ENCODE data around the gene USP14. TPM values are rescaled to one million over a fixed set of nuclear protein-coding genes. Genes with fewer than 3 reads are reported as not detected.
A peak's percentile ranks its signal among the peaks of the same experiment; 100 is the strongest.

Gene USP14
- total and polyA plus RNA-seq, 2 experiments from 2014 or later, result 82.4 to 83.5 TPM

DNA sequence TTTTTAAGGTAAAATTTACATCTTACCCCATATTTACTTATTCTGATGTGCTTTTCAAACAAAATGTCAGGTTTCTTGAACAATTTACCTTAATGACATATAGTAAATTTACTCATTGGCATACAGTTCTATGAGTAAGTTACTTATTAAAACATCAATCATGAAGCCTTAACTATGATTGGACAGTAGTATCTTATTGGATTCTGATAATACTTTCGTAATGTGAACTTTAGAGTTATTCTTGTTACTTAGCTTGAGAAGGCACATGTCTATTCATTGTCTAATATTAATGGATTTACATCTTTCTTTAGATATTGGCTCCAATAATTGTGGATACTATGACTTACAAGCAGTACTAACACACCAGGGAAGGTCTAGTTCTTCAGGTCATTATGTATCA is 51.7 kb downstream of the USP14 start:
- H3K4me3 Mint-ChIP-seq, result no peak overlapping the region
- peak overlapping the region; percentile 58; the same call in 1 of the 2 replicates for H3K4me2 ChIP-seq
- no peaks in the 10 kb centered on the region for H3K9me3 Mint-ChIP-seq
- H3K27me3 ChIP-seq (ENCODE audit: insufficient read depth), result no peaks in the 10 kb centered on the region
- peaks cover 64% of the 10 kb centered on the region for H3K36me3 Mint-ChIP-seq (ENCODE audit: low read depth)
- no peak overlapping the region for H3K27ac Mint-ChIP-seq
- H3K36me3 ChIP-seq (ENCODE audit: insufficient read depth), result peaks cover 36% of the 10 kb centered on the region
- no peaks in the 10 kb centered on the region for H3K9me2 ChIP-seq (ENCODE audit: insufficient read depth)
- H3K79me2 ChIP-seq (replicated peaks; ENCODE audit: insufficient read depth), result peaks cover 8% of the 10 kb centered on the region
- peaks cover 7% of the 10 kb centered on the region; the same call in 1 of the 2 replicates for H4K20me1 ChIP-seq (replicated peaks; ENCODE audit: insufficient read depth)
- peaks cover 17% of the 10 kb centered on the region for H3K4me1 ChIP-seq (ENCODE audit: insufficient read depth)
- H2AFZ ChIP-seq, result no peak overlapping the region
- ATAC-seq, result no peak
- no peak for DNase-seq (ENCODE audit: low spot score)
- H3K4me1 Mint-ChIP-seq, result peaks cover 26% of the 10 kb centered on the region; the same call in 2 of the 3 replicates
- H3F3A ChIP-seq (replicated peaks; ENCODE audit: low read depth), result no peaks in the 10 kb centered on the region
- H3K27me3 Mint-ChIP-seq (ENCODE audit: insufficient read depth, low read depth, poor library complexity), result no peaks in the 10 kb centered on the region
- no peak for TF ChIP-seq EZH2phosphoT487 (IDR thresholded peaks at IDR 0.05; ENCODE audit: unreplicated experiment)
- TF ChIP-seq, protein P1, sequence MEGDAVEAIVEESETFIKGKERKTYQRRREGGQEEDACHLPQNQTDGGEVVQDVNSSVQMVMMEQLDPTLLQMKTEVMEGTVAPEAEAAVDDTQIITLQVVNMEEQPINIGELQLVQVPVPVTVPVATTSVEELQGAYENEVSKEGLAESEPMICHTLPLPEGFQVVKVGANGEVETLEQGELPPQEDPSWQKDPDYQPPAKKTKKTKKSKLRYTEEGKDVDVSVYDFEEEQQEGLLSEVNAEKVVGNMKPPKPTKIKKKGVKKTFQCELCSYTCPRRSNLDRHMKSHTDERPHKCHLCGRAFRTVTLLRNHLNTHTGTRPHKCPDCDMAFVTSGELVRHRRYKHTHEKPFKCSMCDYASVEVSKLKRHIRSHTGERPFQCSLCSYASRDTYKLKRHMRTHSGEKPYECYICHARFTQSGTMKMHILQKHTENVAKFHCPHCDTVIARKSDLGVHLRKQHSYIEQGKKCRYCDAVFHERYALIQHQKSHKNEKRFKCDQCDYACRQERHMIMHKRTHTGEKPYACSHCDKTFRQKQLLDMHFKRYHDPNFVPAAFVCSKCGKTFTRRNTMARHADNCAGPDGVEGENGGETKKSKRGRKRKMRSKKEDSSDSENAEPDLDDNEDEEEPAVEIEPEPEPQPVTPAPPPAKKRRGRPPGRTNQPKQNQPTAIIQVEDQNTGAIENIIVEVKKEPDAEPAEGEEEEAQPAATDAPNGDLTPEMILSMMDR (conservative IDR thresholded peaks at IDR 0.05; ENCODE audit: low read depth in 2 of 2), result no peak
- TF ChIP-seq, protein P2, sequence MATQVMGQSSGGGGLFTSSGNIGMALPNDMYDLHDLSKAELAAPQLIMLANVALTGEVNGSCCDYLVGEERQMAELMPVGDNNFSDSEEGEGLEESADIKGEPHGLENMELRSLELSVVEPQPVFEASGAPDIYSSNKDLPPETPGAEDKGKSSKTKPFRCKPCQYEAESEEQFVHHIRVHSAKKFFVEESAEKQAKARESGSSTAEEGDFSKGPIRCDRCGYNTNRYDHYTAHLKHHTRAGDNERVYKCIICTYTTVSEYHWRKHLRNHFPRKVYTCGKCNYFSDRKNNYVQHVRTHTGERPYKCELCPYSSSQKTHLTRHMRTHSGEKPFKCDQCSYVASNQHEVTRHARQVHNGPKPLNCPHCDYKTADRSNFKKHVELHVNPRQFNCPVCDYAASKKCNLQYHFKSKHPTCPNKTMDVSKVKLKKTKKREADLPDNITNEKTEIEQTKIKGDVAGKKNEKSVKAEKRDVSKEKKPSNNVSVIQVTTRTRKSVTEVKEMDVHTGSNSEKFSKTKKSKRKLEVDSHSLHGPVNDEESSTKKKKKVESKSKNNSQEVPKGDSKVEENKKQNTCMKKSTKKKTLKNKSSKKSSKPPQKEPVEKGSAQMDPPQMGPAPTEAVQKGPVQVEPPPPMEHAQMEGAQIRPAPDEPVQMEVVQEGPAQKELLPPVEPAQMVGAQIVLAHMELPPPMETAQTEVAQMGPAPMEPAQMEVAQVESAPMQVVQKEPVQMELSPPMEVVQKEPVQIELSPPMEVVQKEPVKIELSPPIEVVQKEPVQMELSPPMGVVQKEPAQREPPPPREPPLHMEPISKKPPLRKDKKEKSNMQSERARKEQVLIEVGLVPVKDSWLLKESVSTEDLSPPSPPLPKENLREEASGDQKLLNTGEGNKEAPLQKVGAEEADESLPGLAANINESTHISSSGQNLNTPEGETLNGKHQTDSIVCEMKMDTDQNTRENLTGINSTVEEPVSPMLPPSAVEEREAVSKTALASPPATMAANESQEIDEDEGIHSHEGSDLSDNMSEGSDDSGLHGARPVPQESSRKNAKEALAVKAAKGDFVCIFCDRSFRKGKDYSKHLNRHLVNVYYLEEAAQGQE (IDR thresholded peaks at IDR 0.05; ENCODE audit: unreplicated experiment), result no peak
- TF ChIP-seq, protein P3, sequence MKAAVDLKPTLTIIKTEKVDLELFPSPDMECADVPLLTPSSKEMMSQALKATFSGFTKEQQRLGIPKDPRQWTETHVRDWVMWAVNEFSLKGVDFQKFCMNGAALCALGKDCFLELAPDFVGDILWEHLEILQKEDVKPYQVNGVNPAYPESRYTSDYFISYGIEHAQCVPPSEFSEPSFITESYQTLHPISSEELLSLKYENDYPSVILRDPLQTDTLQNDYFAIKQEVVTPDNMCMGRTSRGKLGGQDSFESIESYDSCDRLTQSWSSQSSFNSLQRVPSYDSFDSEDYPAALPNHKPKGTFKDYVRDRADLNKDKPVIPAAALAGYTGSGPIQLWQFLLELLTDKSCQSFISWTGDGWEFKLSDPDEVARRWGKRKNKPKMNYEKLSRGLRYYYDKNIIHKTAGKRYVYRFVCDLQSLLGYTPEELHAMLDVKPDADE (IDR thresholded peaks at IDR 0.05), result no peak
- TF ChIP-seq JUNB (IDR thresholded peaks at IDR 0.05; ENCODE audit: unreplicated experiment), result no peak
- TF ChIP-seq ZNF331 (CRISPR knock-in tag; IDR thresholded peaks at IDR 0.05; ENCODE audit: low read depth), result no peak
- no peak overlapping the region for H3K4me3 ChIP-seq
- no peak overlapping the region for H3K27ac ChIP-seq (ENCODE audit: low read depth)

DNA sequence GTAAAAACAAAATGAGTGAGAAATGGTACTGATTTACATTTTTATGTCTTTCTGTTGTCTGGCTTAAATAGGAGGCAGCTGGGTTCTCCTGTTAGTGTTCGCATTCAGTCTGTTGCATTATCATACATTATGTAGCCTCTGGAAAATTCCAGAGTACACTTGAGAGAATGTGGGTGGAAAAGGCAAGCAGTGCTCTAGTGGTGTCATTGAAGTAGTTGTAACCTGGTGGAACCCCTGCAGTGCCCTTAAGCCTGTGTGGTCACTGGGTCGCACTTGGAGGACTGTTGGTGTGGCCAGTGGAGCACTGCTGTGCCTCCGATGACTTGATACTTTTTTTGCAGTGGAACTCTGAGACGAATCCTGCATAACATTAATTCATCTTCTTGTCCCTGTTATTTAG is 52.4 kb downstream of the USP14 start:
- peaks cover 7% of the 10 kb centered on the region for H3K79me2 ChIP-seq (replicated peaks; ENCODE audit: insufficient read depth)
- peaks cover 26% of the 10 kb centered on the region; the same call in 2 of the 3 replicates for H3K4me1 Mint-ChIP-seq
- peaks cover 17% of the 10 kb centered on the region for H3K4me1 ChIP-seq (ENCODE audit: insufficient read depth)
- no peaks in the 10 kb centered on the region for H3K9me3 Mint-ChIP-seq
- no peak overlapping the region for H3K4me3 ChIP-seq
- no peak overlapping the region for H3K27ac ChIP-seq (ENCODE audit: low read depth)
- no peak overlapping the region for H3K4me2 ChIP-seq
- peaks cover 7% of the 10 kb centered on the region; the same call in 1 of the 2 replicates for H4K20me1 ChIP-seq (replicated peaks; ENCODE audit: insufficient read depth)
- no peaks in the 10 kb centered on the region for H3K27me3 ChIP-seq (ENCODE audit: insufficient read depth)
- peaks cover 37% of the 10 kb centered on the region for H3K36me3 ChIP-seq (ENCODE audit: insufficient read depth)
- peak overlapping the region; percentile 82 for H3K27ac Mint-ChIP-seq
- no peak overlapping the region for H3K4me3 Mint-ChIP-seq
- ATAC-seq, result peak; percentile 71
- H3F3A ChIP-seq (replicated peaks; ENCODE audit: low read depth), result no peaks in the 10 kb centered on the region
- DNase-seq (ENCODE audit: low spot score), result peak; percentile 26
- TF ChIP-seq ZNF331 (CRISPR knock-in tag; IDR thresholded peaks at IDR 0.05; ENCODE audit: low read depth), result no peak
- TF ChIP-seq NANOG (IDR thresholded peaks at IDR 0.05; ENCODE audit: borderline replicate concordance), result no peak
- no peak for TF ChIP-seq ZNF114 (CRISPR knock-in tag; IDR thresholded peaks at IDR 0.05)
- no peak for TF ChIP-seq EZH2phosphoT487 (IDR thresholded peaks at IDR 0.05; ENCODE audit: unreplicated experiment)
- no peak for TF ChIP-seq STAT1 (IDR thresholded peaks at IDR 0.05; ENCODE audit: unreplicated experiment)
- no peak for TF ChIP-seq POLR2AphosphoS5 (IDR thresholded peaks at IDR 0.05; ENCODE audit: low read depth)
- no peak for TF ChIP-seq CREB1 (CRISPR knock-in tag; IDR thresholded peaks at IDR 0.05; ENCODE audit: low read depth)
- TF ChIP-seq, protein P1 (conservative IDR thresholded peaks at IDR 0.05; ENCODE audit: low read depth in 2 of 2), result no peak
- TF ChIP-seq, protein P3 (IDR thresholded peaks at IDR 0.05), result no peak
- no peak overlapping the region for H2AFZ ChIP-seq
- H3K27me3 Mint-ChIP-seq (ENCODE audit: insufficient read depth, low read depth, poor library complexity), result no peaks in the 10 kb centered on the region
- no peaks in the 10 kb centered on the region for H3K9me2 ChIP-seq (ENCODE audit: insufficient read depth)
- H3K36me3 Mint-ChIP-seq (ENCODE audit: low read depth), result peaks cover 63% of the 10 kb centered on the region

All from GM23338 (cell line).